D341Med (cell line): Measurements from ENCODE around the gene KDM6B.
"Not testable (repeated sequence)": the region's sequence is repeated elsewhere in the genome, so short reads cannot be mapped to it uniquely, and the experiment has no call there.

ENCODE experiments used
- DNase-seq: peaks from one replicate; pipeline ENCODE4 v3.0.0; 2012; ENCODE audit warnings: low spot score

The KDM6B gene

GRCh38 chr17:7833795-7834541, at the start of gene KDM6B:
KDM6B (plus strand) TSS chr17:7834217; CDS start chr17:7845555, 11,338 bp downstream.
- peak; percentile 81 for DNase-seq

GRCh38 chr17:7786866-7787265, 47.2 kb upstream of the KDM6B start:
- no peak for DNase-seq

GRCh38 chr17:7789131-7789530, 44.9 kb upstream of the KDM6B start:
- DNase-seq, result no peak

DNA sequence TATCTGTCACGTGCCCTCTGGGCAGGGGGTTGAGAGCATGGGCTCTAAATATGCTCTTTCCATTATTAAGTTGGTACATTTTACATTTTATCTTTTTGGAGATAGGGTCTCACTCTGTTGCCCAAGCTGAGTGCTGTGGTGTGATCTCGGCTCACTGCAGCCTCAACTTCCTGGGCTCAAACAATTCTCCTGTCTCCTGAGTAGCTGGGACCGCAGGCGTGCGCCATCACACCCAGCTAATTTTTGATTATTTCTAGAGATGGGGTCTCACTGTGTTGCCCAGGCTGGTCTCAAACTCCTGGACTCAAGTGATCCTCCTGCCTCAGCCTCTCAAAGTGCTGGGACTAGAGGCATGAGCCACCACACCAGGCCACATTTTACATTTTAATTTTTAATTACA, 43.9 kb upstream of the KDM6B start:
- no peak for DNase-seq

DNA sequence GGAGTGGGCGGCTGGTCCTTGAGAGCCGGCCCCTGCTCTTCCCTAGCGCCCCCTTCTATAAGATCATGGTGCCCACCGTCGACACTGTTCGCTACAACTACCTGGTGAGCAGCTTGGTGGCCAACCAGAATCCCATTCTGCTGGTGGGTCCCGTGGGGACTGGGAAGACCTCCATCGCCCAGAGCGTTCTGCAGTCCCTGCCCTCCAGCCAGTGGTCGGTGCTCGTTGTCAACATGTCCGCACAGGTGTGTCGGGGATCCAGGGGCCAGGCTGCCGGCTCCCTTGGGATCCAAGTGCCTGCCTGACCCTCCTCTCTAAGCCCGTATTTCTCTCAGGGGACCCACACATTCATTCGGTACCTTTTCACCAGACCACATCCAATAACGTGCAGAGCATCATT, 41.4 kb upstream of the KDM6B start:
- no peak for DNase-seq

DNA sequence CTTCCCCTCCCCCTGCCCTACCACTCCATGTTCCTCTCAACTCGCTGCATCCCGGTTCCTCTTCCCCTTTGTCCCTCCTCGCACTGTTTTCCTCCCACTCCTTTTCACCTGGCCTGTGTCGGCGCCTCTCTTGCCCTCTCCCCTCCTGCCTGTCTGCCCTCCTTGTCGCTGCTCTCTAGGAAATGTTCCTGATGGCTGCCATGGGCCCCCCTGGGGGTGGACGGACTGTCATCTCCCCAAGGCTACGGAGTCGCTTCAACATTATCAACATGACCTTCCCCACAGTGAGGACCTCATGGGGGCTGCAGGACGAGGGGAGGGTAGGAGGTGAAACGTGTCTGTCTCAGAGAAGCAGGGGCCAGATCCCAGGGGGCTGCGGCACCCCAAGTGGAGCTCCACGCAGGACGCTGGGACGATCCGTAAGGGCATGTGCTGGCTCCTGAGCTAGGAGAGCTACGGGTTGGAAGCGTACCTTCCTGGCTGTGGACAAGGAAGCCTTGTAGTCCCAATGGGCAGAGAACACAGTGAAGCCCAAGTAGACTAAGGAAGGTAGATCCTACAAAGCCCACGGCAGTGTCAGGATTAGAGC, 39.8 kb upstream of the KDM6B start:
- DNase-seq, result no peak

DNA sequence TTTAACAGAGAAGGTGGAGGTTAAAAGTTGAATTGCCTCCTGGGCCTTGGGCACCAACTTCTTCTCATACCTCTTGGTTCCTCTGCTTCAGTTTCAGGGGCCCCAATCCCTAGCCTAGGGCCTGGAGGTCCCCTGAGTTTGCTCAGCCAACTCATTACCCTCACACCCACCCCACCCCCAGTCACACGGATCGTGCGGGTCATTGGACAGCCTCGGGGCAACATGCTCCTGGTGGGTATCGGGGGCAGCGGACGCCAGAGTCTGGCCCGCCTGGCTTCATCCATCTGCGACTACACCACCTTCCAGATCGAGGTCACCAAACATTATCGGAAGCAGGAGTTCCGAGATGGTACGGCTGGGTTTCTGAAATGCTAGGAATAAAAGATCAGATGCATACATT, 36.0 kb upstream of the KDM6B start:
- no peak for DNase-seq

DNA sequence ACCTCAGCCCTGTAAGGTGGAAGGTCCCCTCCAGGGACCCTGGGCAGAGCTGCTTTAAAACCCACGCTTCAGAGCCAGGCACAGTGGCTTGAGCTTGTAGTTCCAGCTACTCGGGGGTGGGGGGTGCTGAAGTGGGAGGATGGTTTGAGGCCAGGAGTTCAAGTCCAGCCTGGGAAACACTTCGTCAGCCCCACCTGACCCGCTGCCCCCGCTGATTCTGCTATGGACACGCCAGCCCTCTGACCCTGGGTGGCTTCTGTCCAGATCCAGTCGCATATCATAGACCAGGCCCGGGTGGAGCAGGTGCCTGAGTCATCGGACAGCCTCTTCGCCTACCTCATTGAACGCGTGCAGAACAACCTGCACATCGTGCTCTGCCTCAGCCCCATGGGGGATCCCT, 35.2 kb upstream of the KDM6B start:
- no peak for DNase-seq

DNA sequence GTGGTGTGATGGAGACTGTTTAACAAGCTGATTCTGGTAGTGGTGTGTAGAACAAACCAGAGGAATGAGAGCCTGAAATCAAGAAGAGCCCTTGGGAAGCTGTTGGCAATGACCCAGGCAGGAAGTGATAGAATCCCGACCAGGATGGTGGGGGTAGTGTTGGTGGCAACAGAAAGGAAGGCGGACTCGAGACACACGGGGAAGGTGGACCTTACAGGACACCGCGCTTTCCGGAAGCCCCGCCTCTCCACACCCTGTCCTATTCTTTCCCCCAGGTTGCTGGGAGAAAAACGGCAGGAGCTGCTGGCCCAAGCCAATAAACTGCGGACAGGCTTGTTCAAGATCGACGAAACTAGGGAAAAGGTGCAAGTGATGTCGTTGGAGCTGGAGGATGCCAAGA, 30.0 kb upstream of the KDM6B start:
- DNase-seq, result no peak

DNA sequence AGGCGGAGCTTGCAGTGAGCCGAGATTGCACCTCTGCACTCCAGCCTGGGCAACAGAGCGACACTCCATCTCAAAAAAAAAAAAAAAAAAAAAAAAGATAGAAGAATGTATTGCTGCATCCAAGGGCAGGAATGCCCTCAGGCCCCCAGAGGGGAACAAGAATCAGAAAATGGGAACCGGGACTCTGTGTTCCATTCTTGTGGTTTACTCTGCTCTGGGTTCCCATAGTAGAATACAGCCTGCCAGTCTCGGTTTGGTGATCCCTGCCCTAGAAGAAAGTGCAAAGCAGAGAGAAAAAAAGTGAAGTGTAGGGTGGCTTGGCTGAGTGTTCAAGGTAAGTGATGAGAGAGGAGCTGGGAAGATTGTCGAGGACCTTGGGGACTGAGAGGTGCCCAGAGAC, 27.4 kb upstream of the KDM6B start:
- DNase-seq, result no peak

DNA sequence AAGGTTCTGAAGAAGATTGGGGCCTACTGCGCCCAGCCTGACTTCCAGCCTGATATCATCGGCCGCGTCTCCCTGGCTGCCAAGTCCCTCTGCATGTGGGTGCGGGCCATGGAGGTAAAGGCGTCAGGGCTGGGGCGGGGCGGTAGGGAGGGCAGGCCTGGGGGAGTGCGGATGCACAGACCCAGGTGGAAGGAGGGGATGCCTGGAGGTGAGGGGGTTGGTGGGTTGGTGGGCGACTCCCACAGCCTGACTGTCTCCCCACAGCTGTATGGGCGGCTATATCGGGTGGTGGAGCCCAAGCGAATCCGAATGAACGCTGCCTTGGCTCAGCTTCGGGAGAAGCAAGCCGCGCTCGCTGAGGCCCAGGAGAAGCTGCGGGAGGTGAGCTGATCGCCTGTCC, 26.8 kb upstream of the KDM6B start:
- DNase-seq, result no peak

- no peak for DNase-seq
These were observed 24.8 kb upstream of the KDM6B start for GRCh38 chr17:7809086-7809790.

- DNase-seq, result not testable (repeated sequence)
These were observed 24.1 kb upstream of the KDM6B start for GRCh38 chr17:7809791-7810343.

GRCh38 chr17:7811251-7811650, 22.8 kb upstream of the KDM6B start:
- no peak for DNase-seq

- DNase-seq, result no peak
These were observed 19.0 kb upstream of the KDM6B start for GRCh38 chr17:7814969-7815368.

- DNase-seq, result no peak
These were observed 16.9 kb upstream of the KDM6B start for GRCh38 chr17:7816926-7817642.

- no peak for DNase-seq
These were observed 16.4 kb upstream of the KDM6B start for GRCh38 chr17:7817643-7817964.

- no peak for DNase-seq
These were observed 16.0 kb upstream of the KDM6B start for GRCh38 chr17:7818026-7818425.

DNA sequence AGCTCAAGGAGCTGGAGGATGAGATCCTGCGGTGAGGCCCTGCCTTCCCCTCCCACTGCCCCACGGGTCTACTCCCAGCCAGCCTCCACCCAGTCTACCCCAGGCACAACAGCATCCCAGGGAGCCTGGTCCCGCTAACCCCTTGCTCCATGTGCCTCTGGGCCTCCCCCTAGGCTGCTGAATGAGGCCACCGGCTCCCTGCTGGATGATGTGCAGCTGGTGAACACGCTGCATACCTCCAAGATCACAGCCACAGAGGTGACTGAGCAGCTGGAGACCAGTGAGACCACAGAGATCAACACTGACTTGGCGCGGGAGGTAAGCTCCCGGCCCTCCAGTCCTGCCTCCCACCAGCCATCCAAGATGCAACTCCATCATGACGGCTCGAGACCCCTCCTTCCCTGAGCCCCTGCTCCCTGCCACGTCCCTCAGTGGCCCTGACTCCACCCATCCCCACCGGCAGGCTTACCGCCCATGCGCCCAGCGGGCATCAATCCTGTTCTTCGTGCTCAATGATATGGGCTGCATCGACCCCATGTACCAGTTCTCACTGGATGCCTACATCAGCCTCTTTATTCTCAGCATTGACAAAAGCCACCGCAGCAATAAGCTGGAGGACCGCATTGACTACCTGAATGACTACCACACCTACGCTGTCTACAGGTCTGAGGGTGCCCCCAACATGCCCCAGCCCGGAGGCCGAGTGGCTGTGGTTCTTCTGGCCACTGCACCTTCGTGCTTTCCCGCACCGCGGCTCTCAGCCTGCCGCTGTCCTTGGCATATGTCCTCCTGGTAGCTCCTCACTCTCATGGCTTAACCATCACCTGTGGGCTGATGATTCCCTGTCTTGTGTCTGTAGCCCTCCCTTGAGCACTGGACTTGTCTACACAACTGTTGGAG, 15.0 kb upstream of the KDM6B start:
- no peak for DNase-seq

- DNase-seq, result no peak
These were observed 13.8 kb upstream of the KDM6B start for GRCh38 chr17:7820231-7820630.

DNA sequence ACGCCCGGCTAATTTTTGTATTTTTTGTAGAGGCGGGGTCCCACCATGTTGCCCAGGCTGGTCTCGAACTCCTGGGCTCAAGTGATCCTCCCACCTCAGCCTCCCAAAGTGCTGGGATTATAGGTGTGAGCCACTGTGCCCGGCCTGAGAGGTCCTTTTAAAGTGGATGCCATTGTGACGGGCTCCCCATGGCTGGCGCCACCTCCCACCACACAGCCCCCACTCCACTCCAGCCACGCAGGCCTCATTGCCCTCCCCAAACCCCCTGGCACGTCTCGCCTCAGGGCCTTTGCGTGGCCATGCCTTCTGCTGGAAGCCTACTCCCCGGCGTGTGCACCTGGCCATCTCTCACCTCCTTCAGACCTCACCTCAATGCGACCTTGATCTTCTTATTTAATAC, 11.9 kb upstream of the KDM6B start:
- DNase-seq, result no peak
